GM21360 (cell line): Measurements from ENCODE around the gene TAOK3.
"Not testable (repeated sequence)": the region's sequence is repeated elsewhere in the genome, so short reads cannot be mapped to it uniquely, and the experiment has no call there.

ENCODE experiments used
- ATAC-seq: cut with Tn5 transposase; IDR thresholded peaks from one replicate; pipeline ENCODE4 v1.9.1; 2021; ENCODE audit warnings: mild to moderate bottlenecking, moderate library complexity; ENCODE audit not compliant: unreplicated experiment

Gene TAOK3

GRCh38 chr12:118374126-118374725, 1.5 kb upstream of the TAOK3 start:
- no peak for ATAC-seq

- no peak for ATAC-seq
Measured at GRCh38 chr12:118373616-118374015, 909 bp upstream of the TAOK3 start.

DNA sequence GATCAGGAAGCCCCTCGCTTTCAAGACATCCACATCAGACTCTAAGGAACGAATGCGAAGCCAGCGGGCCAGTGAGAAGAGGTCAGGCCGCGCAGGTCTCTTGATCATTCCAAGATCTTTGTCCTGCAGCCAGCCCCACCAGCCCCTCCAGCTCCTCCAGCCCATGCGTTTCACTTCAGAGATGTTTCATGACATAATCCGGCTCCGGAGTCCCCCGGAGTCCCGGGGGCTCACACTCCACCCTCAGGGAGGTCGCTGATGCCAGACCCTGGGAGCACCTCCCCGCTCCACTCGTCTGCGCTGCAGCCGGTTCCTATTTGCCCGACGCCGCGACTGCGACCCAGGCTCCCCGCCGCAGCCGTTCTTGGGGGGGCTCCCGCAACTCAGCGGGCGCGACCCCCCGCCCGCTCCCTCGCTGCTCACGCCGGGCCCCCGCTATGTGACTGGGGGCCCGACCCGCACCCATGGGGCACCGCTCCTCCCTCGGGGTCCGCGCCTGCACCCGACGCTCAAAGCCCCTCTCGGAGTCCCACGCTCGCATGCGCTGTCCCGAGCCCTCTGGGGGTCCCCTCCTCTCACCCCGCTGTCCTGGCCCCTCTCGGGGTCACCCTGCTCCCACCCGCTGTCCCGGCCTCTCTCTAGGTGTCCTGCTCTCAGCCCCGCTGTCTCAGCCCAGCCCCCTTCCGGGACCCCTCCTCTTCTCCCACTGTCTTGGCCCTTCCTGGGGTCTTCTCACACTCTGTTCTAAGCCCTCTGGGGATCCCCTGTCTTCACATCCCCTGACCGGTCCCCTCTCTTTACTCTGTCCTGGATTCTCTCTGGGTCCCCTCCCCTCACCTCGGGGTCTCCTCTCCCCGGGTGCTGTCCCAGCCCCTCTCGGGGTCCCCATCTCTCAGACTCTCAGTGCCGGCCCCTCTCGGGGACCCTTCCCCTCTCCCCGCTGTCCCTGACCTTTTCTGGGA, 1.1 kb downstream of the TAOK3 start:
- ATAC-seq = no peak

DNA sequence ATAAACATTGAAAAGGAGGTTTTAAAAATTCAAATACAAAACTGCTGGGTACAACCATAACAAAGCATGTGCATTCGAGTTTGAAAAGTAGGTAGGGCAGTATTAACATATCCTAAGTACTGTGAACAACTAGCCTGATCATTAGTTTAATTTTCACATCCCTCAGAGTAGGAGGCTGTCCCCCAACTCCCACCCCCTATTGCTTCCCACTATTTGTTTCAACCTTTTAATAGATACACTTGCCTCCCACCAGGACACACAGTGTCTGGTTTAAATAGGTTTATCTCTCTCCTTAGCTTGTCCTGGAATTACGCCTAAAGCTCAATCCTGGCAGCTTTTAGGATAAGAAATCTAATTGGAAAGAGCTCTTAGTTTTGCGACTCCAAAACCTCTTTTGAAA, 2.1 kb downstream of the TAOK3 start:
- no peak for ATAC-seq

- ATAC-seq = no peak
Measured at GRCh38 chr12:118368821-118369220, 3.9 kb downstream of the TAOK3 start.

DNA sequence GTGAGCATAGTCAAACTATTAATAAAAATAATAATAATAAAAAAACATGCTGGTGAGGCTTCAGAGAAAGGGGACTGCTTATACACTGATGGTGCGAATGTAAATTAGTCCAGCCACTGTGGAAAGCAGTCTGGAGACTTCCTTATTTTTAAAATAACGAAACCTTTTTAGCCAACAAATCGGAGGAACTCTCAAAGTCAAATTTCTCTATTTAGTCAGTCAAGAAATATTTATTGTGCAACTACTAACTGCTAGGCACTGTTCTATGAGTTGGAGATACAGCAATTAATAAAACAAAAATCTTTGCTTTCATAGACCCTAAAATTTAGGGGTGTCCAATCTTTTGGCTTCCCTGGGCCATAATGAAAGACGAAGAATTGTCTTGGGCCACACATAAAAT, 10.8 kb downstream of the TAOK3 start:
- no peak for ATAC-seq

DNA sequence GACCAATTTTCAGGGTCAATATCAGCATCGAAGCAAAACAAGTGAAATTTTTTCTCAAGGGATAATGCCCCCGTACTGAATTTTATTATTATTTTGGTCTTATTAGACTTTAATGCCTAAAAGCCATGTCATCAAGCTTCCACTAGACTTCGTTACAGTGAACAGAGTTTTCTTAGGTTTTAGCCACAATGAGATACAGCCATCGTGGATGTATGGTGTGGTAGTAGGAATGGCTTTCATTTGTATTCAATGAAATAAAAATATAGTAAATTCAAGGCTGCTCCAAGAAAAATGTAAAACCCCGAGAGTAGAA, 11.7 kb downstream of the TAOK3 start:
- ATAC-seq = no peak

GRCh38 chr12:118359541-118359915, 13.2 kb downstream of the TAOK3 start:
- no peak for ATAC-seq

- no peak for ATAC-seq
Measured at GRCh38 chr12:118358612-118359540, 13.8 kb downstream of the TAOK3 start.

DNA sequence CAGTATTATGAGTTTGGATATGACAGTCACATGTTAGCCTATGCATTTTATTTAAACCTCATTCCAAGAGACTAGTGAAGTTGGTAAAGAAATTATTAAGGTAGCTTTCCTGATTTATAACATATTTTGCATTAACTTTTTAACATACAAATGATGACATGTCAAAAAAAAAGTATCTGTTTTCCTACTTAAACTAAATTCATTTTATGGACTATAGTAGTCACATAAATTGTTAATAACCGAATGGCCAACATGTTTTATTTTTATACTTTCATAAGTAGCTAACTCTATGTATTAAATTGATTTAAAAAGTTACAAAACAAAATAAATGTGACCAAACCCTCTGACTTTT, 14.7 kb downstream of the TAOK3 start:
- no peak for ATAC-seq

GRCh38 chr12:118357257-118358007, 15.3 kb downstream of the TAOK3 start:
- peak; percentile 55 for ATAC-seq

DNA sequence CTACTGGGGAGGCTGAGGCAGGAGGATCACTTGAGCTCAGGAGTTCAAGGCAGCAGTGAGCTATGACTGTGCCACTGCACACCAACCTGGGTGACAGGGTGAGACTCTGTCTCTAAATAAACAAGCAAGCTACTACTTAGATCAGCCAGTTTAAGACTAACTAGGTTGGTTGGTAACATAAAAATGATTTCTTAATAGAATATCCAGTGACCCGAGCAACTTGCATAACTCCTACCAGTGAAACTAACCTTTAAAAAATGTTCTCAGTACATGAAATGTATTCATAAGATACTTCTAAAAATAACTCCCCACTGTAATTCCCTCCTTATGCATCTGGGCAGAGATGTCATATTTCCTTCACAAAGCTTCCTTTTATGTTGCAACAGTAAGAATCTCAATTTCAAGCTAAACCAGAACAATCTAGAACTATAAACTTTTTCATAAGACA, 15.9 kb downstream of the TAOK3 start:
- no peak for ATAC-seq

DNA sequence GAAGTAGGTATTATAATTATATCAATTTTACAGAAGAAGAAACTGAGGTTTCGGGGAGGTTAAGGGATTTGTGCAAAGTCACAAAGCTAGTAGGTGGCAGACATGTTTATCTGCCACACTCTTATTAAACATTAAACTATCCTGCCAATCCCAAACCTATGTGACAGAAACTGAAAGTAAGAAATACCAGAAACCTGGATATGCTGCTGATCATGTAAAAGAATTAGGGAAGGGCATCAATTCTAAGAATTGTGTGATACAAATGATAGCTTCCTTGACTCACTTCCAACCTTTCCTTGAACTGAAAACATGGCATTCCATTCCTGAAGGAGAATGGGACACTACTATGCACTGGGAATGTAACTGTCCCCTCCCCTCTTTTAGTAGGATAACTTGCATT, 16.9 kb downstream of the TAOK3 start:
- ATAC-seq = no peak

- ATAC-seq = no peak
Measured at GRCh38 chr12:118354903-118355302, 17.8 kb downstream of the TAOK3 start.

- ATAC-seq = not testable (repeated sequence)
Measured at GRCh38 chr12:118354503-118354902, 18.2 kb downstream of the TAOK3 start.

- ATAC-seq = no peak
Measured at GRCh38 chr12:118353721-118354120, 19.0 kb downstream of the TAOK3 start.

- ATAC-seq = no peak
Measured at GRCh38 chr12:118350908-118351559, 21.7 kb downstream of the TAOK3 start.

- no peak for ATAC-seq
Measured at GRCh38 chr12:118347916-118348315, 24.8 kb downstream of the TAOK3 start.

DNA sequence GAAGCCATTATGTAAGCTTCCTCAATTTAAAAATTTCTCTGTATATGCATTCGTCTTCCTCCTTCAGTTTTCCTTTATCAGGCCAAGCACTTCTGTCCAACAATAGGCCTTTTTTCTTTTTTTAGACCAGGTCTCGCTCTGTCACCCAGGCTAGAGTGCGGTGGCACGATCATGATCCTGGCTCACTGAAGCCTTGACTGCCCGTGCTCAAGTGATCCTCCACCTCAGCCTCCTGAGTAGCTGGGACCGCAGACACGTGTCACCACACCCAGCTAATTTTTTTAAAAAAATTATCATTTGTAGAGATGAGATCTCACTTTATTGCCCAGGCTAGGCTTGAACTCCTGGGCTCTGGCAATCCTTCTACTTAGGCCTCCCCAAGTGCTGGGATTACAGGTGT, 25.8 kb downstream of the TAOK3 start:
- peak; percentile 79 for ATAC-seq

GRCh38 chr12:118345355-118345754, 27.4 kb downstream of the TAOK3 start:
- ATAC-seq = no peak
